Endothelial cell (in vitro differentiated cells): ENCODE data around the gene PATL2. TPM values are rescaled to one million over a fixed set of nuclear protein-coding genes. Genes with fewer than 3 reads are reported as not detected.

Experiments
- DNase-seq: peaks from one replicate; pipeline ENCODE4 v3.0.0; 2021; ENCODE audit warnings: low spot score
- H3K27ac Mint-ChIP-seq: one replicate; pipeline ENCODE4 v1.8.0; 2021; ENCODE audit warnings: mixed read lengths, inconsistent platforms; ENCODE audit not compliant: unreplicated experiment
- H3K27me3 Mint-ChIP-seq: one replicate; pipeline ENCODE4 v1.8.0; 2021; ENCODE audit warnings: mild to moderate bottlenecking, moderate library complexity, mixed read lengths, inconsistent platforms; ENCODE audit not compliant: unreplicated experiment
- H3K36me3 Mint-ChIP-seq: one replicate; pipeline ENCODE4 v1.8.0; 2021; ENCODE audit warnings: mild to moderate bottlenecking, low read depth, mixed read lengths, inconsistent platforms; ENCODE audit not compliant: unreplicated experiment
- H3K4me1 Mint-ChIP-seq: one replicate; pipeline ENCODE4 v1.8.0; 2021; ENCODE audit warnings: mild to moderate bottlenecking, mixed read lengths, inconsistent platforms; ENCODE audit not compliant: unreplicated experiment
- H3K4me3 Mint-ChIP-seq: one replicate; pipeline ENCODE4 v1.8.0; 2021; ENCODE audit warnings: mild to moderate bottlenecking, mixed read lengths, inconsistent platforms; ENCODE audit not compliant: unreplicated experiment
- H3K9me3 Mint-ChIP-seq: one replicate; pipeline ENCODE4 v1.8.0; 2021; ENCODE audit warnings: mixed read lengths, inconsistent platforms; ENCODE audit not compliant: unreplicated experiment
- total RNA-seq: library from RNA; stranded (reverse); fragmentation: NEBNext Ultra II Directional; extraction: Animal tissue kit (Norgen Biotek cat#: 25700); gene quantifications from one replicate; pipeline ENCODE4 v1.2.1, GENCODE V29; 2021; ENCODE audit not compliant: unreplicated experiment
- TF ChIP-seq, protein P1 (sequence below): fragments of 200-600 bp; sonication (generic); IDR thresholded peaks from one replicate; pipeline ENCODE4 v1.5.0; 2021; ENCODE audit warnings: antibody characterized with exemption; ENCODE audit not compliant: unreplicated experiment

The PATL2 gene
- total RNA-seq, 1 donor from 2014 or later, result 0.69 TPM

DNA sequence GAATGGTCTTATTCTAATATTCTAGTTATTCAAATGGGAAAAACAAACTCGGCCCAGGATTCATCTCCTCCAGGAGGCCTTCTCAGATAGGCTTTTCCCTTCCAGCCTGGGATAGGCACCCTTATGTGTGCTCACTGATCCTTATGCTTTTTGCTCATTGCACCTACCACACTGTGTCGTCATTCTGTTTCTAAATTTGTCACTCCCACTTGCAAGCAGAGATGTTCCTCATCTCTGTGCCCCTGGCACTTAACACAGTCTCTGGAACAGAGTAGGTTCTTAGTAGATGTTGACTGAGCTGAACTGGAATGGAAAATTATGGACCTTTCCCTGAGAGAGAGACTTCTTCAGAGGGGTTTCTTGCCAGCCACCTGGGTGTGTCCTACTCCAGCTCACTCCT lies 28.9 kb downstream of the PATL2 start:
- Mint-ChIP-seq H3K36me3 (no peaks in the 10 kb centered on the region), H3K27ac (no peak overlapping the region), H3K4me1 (peaks cover 4% of the 10 kb centered on the region), H3K4me3 (no peak overlapping the region), H3K9me3 (no peaks in the 10 kb centered on the region), H3K27me3 (no peaks in the 10 kb centered on the region)
- DNase-seq, result no peak
- TF ChIP-seq, protein P1, sequence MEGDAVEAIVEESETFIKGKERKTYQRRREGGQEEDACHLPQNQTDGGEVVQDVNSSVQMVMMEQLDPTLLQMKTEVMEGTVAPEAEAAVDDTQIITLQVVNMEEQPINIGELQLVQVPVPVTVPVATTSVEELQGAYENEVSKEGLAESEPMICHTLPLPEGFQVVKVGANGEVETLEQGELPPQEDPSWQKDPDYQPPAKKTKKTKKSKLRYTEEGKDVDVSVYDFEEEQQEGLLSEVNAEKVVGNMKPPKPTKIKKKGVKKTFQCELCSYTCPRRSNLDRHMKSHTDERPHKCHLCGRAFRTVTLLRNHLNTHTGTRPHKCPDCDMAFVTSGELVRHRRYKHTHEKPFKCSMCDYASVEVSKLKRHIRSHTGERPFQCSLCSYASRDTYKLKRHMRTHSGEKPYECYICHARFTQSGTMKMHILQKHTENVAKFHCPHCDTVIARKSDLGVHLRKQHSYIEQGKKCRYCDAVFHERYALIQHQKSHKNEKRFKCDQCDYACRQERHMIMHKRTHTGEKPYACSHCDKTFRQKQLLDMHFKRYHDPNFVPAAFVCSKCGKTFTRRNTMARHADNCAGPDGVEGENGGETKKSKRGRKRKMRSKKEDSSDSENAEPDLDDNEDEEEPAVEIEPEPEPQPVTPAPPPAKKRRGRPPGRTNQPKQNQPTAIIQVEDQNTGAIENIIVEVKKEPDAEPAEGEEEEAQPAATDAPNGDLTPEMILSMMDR, result no peak

DNA sequence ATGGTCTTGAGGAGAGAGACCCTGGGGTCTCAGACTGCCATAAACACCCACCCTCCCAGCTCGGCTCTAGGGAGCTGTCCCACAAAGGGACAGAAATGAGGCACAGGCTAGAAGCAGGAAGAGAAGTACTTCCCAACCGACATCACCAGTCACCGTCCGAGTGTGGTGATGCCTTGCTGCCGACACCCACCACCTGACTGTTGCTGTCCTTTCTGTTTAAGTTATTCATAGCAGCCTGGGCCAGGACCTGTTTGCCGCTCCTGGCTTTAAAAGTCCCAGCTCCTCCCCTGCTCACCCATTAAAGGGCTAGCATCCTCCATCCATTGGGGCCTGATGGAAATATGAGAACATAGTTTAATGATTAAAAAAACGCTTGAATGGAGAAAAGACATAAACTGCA lies 34.4 kb downstream of the PATL2 start:
- Mint-ChIP-seq H3K27ac (no peak overlapping the region), H3K36me3 (no peaks in the 10 kb centered on the region)
- DNase-seq, result no peak

DNA sequence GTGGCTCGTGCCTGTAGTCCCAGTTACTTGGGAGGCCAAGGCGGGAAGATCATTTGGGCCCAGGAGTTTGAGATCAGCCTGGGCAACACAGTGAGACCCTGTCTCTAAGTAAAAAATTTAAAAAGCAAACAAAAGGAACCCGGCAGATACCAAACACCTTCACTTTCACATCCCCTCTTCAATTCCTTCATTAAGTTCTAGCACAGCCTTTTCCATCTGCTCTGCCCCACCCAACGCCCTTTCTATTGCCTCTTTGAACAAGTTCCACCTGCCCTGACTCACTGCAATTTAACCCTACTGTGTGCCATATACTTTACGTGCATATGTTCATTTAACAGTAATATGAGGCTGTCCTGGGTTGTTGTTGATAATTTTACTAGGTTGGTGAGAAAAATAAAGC lies 35.2 kb downstream of the PATL2 start:
- Mint-ChIP-seq H3K4me1 (peaks cover 4% of the 10 kb centered on the region), H3K36me3 (no peaks in the 10 kb centered on the region), H3K27me3 (peaks cover 1% of the 10 kb centered on the region), H3K27ac (no peak overlapping the region), H3K9me3 (no peaks in the 10 kb centered on the region), H3K4me3 (no peak overlapping the region)
- DNase-seq, result no peak
- TF ChIP-seq, protein P1, result no peak

More for the DNA sequence above, 34.4 kb downstream of the PATL2 start:
- H3K4me3 Mint-ChIP-seq, result no peak overlapping the region
- TF ChIP-seq, protein P1, result no peak
- peaks cover 4% of the 10 kb centered on the region for H3K4me1 Mint-ChIP-seq
- peaks cover 1% of the 10 kb centered on the region for H3K27me3 Mint-ChIP-seq
- no peaks in the 10 kb centered on the region for H3K9me3 Mint-ChIP-seq

DNA sequence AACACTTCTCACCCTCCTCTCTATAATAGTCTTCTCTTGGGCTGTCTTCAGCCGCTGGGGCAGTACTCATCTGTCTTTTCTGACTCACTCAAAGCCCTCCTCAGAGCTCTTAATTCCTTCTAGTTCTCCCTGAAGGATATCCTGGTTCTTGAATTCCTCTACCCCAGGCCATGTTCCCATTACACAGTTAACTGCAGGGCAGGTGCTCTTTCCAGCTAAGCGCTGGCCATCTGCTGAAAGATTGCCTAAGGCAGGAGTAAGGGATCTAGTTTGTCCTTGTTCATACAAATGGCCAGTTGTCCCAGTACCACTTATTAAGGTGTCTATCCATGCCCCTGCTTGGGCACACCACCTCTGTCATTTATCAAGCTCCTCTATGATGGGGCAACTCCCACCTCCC lies 37.5 kb downstream of the PATL2 start:
- Mint-ChIP-seq H3K36me3 (no peaks in the 10 kb centered on the region), H3K9me3 (no peaks in the 10 kb centered on the region), H3K4me3 (no peak overlapping the region), H3K27me3 (peaks cover 1% of the 10 kb centered on the region), H3K27ac (no peak overlapping the region), H3K4me1 (peaks cover 4% of the 10 kb centered on the region)
- DNase-seq, result no peak
- TF ChIP-seq, protein P1, result no peak

DNA sequence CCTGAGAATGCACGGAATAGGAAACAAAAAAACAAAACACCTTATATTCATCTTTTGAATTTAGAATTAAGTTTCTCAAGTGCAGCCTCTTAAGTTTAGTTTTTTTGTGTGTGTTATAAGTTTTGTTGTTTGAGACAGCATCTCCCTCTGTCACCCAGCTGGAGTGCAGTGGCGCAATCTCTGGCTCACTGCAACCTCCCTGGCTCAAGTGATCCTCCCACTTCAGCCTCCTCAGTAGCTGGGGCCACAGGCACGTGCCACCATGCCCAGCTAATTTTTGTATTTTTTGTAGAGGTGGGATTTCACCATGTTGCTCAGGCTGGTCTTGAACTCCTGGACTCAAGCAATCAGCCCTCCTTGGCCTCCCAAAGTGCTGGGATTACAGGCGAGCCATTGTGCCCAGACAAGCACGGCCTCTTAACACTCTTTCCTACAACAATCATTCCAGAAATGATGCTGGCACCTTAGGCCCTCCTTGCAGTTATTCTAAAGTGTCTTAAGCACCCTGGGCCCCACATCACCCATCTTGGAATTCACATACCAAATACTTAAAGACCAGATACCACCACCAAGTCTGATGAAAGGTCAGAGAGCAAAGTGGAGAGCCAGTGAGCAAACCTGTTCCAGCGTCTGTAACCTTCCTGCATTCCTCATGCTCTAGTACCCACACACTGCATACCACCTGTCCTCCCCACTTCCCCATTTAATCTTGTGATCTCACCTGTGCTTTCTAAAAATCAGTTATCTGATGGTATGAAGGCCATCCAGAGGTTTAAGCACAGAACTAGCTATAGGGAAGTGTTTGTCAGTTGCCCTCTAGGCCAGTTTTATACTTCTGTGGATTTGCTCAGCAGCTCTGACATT lies 40.8 kb downstream of the PATL2 start:
- no peaks in the 10 kb centered on the region for H3K9me3 Mint-ChIP-seq
- TF ChIP-seq, protein P1, result no peak
- no peak for DNase-seq
- H3K36me3 Mint-ChIP-seq, result no peaks in the 10 kb centered on the region
- no peak overlapping the region for H3K4me3 Mint-ChIP-seq
- peaks cover 4% of the 10 kb centered on the region for H3K4me1 Mint-ChIP-seq
- peaks cover 1% of the 10 kb centered on the region for H3K27me3 Mint-ChIP-seq
- no peak overlapping the region for H3K27ac Mint-ChIP-seq
